ENCODE results near the gene NME3.

GRCh38 chr16:1775846-1776671 is 4.7 kb upstream of the NME3 start:
- TF ChIP-seq, protein P1, sequence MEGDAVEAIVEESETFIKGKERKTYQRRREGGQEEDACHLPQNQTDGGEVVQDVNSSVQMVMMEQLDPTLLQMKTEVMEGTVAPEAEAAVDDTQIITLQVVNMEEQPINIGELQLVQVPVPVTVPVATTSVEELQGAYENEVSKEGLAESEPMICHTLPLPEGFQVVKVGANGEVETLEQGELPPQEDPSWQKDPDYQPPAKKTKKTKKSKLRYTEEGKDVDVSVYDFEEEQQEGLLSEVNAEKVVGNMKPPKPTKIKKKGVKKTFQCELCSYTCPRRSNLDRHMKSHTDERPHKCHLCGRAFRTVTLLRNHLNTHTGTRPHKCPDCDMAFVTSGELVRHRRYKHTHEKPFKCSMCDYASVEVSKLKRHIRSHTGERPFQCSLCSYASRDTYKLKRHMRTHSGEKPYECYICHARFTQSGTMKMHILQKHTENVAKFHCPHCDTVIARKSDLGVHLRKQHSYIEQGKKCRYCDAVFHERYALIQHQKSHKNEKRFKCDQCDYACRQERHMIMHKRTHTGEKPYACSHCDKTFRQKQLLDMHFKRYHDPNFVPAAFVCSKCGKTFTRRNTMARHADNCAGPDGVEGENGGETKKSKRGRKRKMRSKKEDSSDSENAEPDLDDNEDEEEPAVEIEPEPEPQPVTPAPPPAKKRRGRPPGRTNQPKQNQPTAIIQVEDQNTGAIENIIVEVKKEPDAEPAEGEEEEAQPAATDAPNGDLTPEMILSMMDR (conservative IDR thresholded peaks at IDR 0.05) = no peak
- no peak for TF ChIP-seq ZFX (IDR thresholded peaks at IDR 0.05)
